A549 (cell line): ENCODE results near the gene SLC2A4RG. TPM values are rescaled to one million over a fixed set of nuclear protein-coding genes. Genes with fewer than 3 reads are reported as not detected.

ENCODE experiments used
- ATAC-seq, 2 experiments: fragments of 200-7000 bp in 1 of 2; fragments of >200 bp in 1 of 2; cut with Nextera tagmentation in 1 of 2; cut with Tn5 transposase in 1 of 2; 3 replicates each; pipeline versions ENCODE4 v1.8.0 to v1.9.1; 2018 to 2020; ENCODE audit warnings: mild to moderate bottlenecking in 1 of 2, moderate library complexity in 1 of 2
- CTCF ChIA-PET: fragments of 300-600 bp; sonication (Branson Sonifier 250); formaldehyde crosslinking; extraction: SDS; loops from one replicate; lab custom pipeline; 2021; ENCODE audit warnings: antibody characterized with exemption, inconsistent platforms; lab: Yijun Ruan, JAX
- POLR2A ChIA-PET: fragments of 350-600 bp; formaldehyde crosslinking; extraction: SDS; loops from one replicate; lab custom pipeline; 2021; ENCODE audit warnings: antibody characterized with exemption, inconsistent platforms; lab: Yijun Ruan, JAX
- DNase-seq, 2 experiments: peaks; one replicate each; pipeline versions ENCODE4 v3.0.0 to v3.0.0-alpha.2; 2011 to 2016; ENCODE audit warnings: low read depth in 1 of 2, low spot score in 1 of 2
- FAIRE-seq: peaks from 2 replicates; lab custom pipeline; 2011; peaks lifted over from hg19 to GRCh38; lab: Jason Lieb, UNC
- H3K27ac ChIP-seq, 2 experiments: fragments of >200 bp; sonication (Bioruptor Twin); formaldehyde crosslinking; 3 replicates each; pipeline ENCODE4 v1.5.1; 2016 to 2017
- H3K4me1 ChIP-seq: fragments of >200 bp; sonication (Bioruptor Twin); formaldehyde crosslinking; 3 replicates; pipeline ENCODE4 v1.6.1; 2016
- H3K4me2 ChIP-seq: fragments of >200 bp; sonication (Bioruptor Twin); formaldehyde crosslinking; 3 replicates; pipeline ENCODE4 v1.6.1; 2016
- H3K4me3 ChIP-seq: fragments of >200 bp; sonication (Bioruptor Twin); formaldehyde crosslinking; 3 replicates; pipeline ENCODE4 v1.5.1; 2016
- H3K9me3 ChIP-seq: fragments of >200 bp; sonication (Bioruptor Twin); formaldehyde crosslinking; 3 replicates; pipeline ENCODE4 v1.6.1; 2016
- CHD4 ChIP-seq: fragments of 200-600 bp; sonication (generic); IDR thresholded peaks from 2 replicates; pipeline ENCODE4 v1.6.1; 2016; ENCODE audit warnings: antibody characterized with exemption, mild to moderate bottlenecking, borderline replicate concordance
- CTCF ChIP-seq: fragments of >200 bp; sonication (Bioruptor Twin); formaldehyde crosslinking; IDR thresholded peaks from 3 replicates; pipeline ENCODE4 v1.5.1; 2016
- EHF ChIP-seq: fragments of 250-450 bp; sonication (Bioruptor Pico); IDR thresholded peaks from 2 replicates; pipeline ENCODE4 v1.5.0; 2020; ENCODE audit warnings: mild to moderate bottlenecking
- EHMT2 ChIP-seq: fragments of 200-600 bp; sonication (generic); IDR thresholded peaks from 2 replicates; pipeline ENCODE4 v1.6.1; 2016; ENCODE audit warnings: antibody characterized with exemption, low read depth, mild to moderate bottlenecking, moderate library complexity
- JUN ChIP-seq, 2 experiments: fragments of >200 bp; sonication (Bioruptor Twin); formaldehyde crosslinking; IDR thresholded peaks; 2 replicates in 1 of 2; 3 replicates in 1 of 2; pipeline ENCODE4 v1.6.1; 2016 to 2017
- KDM5A ChIP-seq: fragments of 200-600 bp; sonication (generic); IDR thresholded peaks from 2 replicates; pipeline ENCODE4 v1.6.1; 2016; ENCODE audit warnings: antibody characterized with exemption, mild to moderate bottlenecking
- NR3C1 ChIP-seq: fragments of >200 bp; sonication (Bioruptor Twin); formaldehyde crosslinking; IDR thresholded peaks from 3 replicates; pipeline ENCODE4 v1.6.1; 2017
- PBX3 ChIP-seq: IDR thresholded peaks from 2 replicates; pipeline ENCODE4 v1.6.1; 2012
- PHF8 ChIP-seq: fragments of 200-600 bp; sonication (generic); IDR thresholded peaks from 2 replicates; pipeline ENCODE4 v1.6.1; 2016; ENCODE audit warnings: low read depth, mild to moderate bottlenecking, antibody characterized with exemption, moderate library complexity, borderline replicate concordance
- POLR2A ChIP-seq: IDR thresholded peaks from 2 replicates; pipeline ENCODE4 v1.6.1; 2012; ENCODE audit warnings: mild to moderate bottlenecking, low read length
- ZSCAN20 ChIP-seq: fragments of 250-450 bp; sonication (Bioruptor Pico); IDR thresholded peaks from 2 replicates; pipeline ENCODE4 v1.8.0; 2022; ENCODE audit warnings: mild to moderate bottlenecking, moderate library complexity
- WGBS: methylation state at CpG from one replicate; pipeline ENCODE4 v1.1.6; 2017; ENCODE audit errors: missing lambda C conversion rate; 5-methylcytosine and 5-hydroxymethylcytosine counted together
- polyA plus RNA-seq, 4 experiments: library from polyadenylated mRNA; depleted of rRNA in 3 of 4; stranded (reverse); fragments of >200 nt; fragmentation: RNase III in 1 of 4; extraction: RNeasy Plus Mini Kit Qiagen cat#74134 plus additional on column Dnase treatment in 1 of 4; gene quantifications; 2 replicates in 3 of 4; 3 replicates in 1 of 4; pipeline ENCODE4 v1.2.3, GENCODE V29; 2011 to 2017
- TF ChIP-seq, protein P1 (sequence below): IDR thresholded peaks from 2 replicates; pipeline ENCODE4 v1.6.1; 2012; ENCODE audit warnings: low read depth, borderline replicate concordance
- TF ChIP-seq, protein P2 (sequence below): fragments of 200-600 bp; sonication (generic); IDR thresholded peaks from 2 replicates; pipeline ENCODE4 v1.6.1; 2016; ENCODE audit warnings: antibody characterized with exemption, mild to moderate bottlenecking, moderate library complexity
- TF ChIP-seq, protein P3 (sequence below): fragments of 250-450 bp; sonication (Bioruptor Pico); IDR thresholded peaks from 2 replicates; pipeline ENCODE4 v1.5.0; 2020; ENCODE audit warnings: low read depth, mild to moderate bottlenecking, moderate library complexity

SLC2A4RG gene
- polyA plus RNA-seq, 2 of the 4 experiments (the other 2 are of a cell fraction): 28.1 to 64.6 TPM

- 87% methylated on average over 27 of the region's 37 CpGs for WGBS
- ATAC-seq: no peak
- no peaks in the 10 kb centered on the region for H3K9me3 ChIP-seq
- CTCF ChIA-PET: interaction anchor here (1.0 to 2.2 kb wide), 7 partner anchors 9 to 232 kb away, joined by 3 to 12 read pairs (median 4); no protein-coding TSS in a partner anchor
- no peak overlapping the region; the same call in 2 of the 3 replicates for H3K4me2 ChIP-seq
- H3K27ac ChIP-seq: peak overlapping the region in 1 of 2 experiments; percentile 93; a peak in 2 of 6 replicates
- no peak overlapping the region for H3K4me3 ChIP-seq
- TF ChIP-seq, protein P1, sequence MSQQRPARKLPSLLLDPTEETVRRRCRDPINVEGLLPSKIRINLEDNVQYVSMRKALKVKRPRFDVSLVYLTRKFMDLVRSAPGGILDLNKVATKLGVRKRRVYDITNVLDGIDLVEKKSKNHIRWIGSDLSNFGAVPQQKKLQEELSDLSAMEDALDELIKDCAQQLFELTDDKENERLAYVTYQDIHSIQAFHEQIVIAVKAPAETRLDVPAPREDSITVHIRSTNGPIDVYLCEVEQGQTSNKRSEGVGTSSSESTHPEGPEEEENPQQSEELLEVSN: no peak
- no peak for TF ChIP-seq EHMT2
- TF ChIP-seq PBX3: no peak
- TF ChIP-seq CTCF: no peak
- TF ChIP-seq JUN (IDR thresholded peaks at IDR 0.05): no peak
- no peak for TF ChIP-seq NR3C1
- TF ChIP-seq, all 56 proteins: peak for 0
- FAIRE-seq: no peak
- no peak for DNase-seq
- peaks cover 17% of the 10 kb centered on the region for H3K4me1 ChIP-seq
- POLR2A ChIA-PET: no interaction called here
These were observed 2.9 kb downstream of the SLC2A4RG start for GRCh38 chr20:63742381-63743024.

DNA sequence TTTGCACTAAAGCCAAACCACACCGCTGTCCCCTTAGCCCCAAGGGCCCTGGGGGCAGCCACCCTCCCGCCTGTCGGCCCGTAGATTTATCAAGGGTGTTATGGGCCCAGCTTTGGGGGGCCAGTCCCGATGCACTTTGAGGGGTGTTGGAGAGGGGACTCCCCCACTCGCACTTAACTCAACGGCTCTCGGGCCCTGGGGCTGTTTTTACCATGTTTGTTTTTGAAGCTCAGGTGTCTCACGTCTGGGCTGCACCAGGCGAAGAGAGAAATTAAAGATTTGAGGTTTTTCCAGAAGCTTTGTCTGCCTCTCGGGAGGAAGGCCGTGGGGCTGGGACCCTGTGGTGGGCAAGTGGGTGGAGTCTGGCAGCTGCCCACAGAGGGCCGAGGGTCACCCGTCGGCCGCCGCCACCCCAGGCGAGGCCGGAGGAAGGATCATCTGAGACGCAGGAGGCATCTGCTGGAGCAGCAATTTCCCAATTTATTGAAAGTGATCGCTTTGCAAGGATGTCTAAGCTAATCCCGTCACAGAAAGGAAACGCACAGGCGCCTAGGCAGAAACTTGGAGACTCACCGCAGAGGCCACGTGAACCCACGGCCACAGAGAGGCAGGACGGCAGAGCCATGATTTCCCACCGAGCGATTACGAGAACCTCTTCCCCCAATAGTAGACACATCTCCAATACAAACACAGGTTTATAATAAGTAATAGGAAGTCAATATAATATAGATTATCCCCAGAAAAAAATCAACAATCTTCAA, 3.8 kb downstream of the SLC2A4RG start:
- H3K4me2 ChIP-seq: no peak overlapping the region
- no peaks in the 10 kb centered on the region for H3K9me3 ChIP-seq
- no peak overlapping the region for H3K4me3 ChIP-seq
- no peak overlapping the region for H3K27ac ChIP-seq
- H3K4me1 ChIP-seq: peaks cover 17% of the 10 kb centered on the region
- ATAC-seq: no peak
- TF ChIP-seq POLR2A (no peak), EHF (CRISPR knock-in tag) (no peak), ZSCAN20 (CRISPR knock-in tag) (no peak), CHD4 (no peak)
- TF ChIP-seq, protein P2, sequence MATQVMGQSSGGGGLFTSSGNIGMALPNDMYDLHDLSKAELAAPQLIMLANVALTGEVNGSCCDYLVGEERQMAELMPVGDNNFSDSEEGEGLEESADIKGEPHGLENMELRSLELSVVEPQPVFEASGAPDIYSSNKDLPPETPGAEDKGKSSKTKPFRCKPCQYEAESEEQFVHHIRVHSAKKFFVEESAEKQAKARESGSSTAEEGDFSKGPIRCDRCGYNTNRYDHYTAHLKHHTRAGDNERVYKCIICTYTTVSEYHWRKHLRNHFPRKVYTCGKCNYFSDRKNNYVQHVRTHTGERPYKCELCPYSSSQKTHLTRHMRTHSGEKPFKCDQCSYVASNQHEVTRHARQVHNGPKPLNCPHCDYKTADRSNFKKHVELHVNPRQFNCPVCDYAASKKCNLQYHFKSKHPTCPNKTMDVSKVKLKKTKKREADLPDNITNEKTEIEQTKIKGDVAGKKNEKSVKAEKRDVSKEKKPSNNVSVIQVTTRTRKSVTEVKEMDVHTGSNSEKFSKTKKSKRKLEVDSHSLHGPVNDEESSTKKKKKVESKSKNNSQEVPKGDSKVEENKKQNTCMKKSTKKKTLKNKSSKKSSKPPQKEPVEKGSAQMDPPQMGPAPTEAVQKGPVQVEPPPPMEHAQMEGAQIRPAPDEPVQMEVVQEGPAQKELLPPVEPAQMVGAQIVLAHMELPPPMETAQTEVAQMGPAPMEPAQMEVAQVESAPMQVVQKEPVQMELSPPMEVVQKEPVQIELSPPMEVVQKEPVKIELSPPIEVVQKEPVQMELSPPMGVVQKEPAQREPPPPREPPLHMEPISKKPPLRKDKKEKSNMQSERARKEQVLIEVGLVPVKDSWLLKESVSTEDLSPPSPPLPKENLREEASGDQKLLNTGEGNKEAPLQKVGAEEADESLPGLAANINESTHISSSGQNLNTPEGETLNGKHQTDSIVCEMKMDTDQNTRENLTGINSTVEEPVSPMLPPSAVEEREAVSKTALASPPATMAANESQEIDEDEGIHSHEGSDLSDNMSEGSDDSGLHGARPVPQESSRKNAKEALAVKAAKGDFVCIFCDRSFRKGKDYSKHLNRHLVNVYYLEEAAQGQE: no peak
- WGBS: 89% methylated on average over 30 of the region's 31 CpGs
- POLR2A ChIA-PET: no interaction called here
- no peak for DNase-seq
- CTCF ChIA-PET: interaction anchor here (1.0 to 2.0 kb wide), 4 partner anchors 26 to 231 kb away, joined by 3 to 4 read pairs (median 4); no protein-coding TSS in a partner anchor
- FAIRE-seq: no peak

- ChIA-PET CTCF (interaction anchor here (1.0 to 1.5 kb wide), 2 partner anchors 22 to 25 kb away, joined by 3 read pairs; no protein-coding TSS in a partner anchor), POLR2A (no interaction called here)
- FAIRE-seq: no peak
- no peak for ATAC-seq
- 77% methylated on average over 4 of the region's 4 CpGs for WGBS
- no peak overlapping the region for H3K4me2 ChIP-seq
- TF ChIP-seq PHF8: no peak
- no peak for TF ChIP-seq KDM5A
- TF ChIP-seq, protein P2: no peak
- TF ChIP-seq, protein P3, sequence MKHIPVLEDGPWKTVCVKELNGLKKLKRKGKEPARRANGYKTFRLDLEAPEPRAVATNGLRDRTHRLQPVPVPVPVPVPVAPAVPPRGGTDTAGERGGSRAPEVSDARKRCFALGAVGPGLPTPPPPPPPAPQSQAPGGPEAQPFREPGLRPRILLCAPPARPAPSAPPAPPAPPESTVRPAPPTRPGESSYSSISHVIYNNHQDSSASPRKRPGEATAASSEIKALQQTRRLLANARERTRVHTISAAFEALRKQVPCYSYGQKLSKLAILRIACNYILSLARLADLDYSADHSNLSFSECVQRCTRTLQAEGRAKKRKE (CRISPR knock-in tag): no peak
- H3K27ac ChIP-seq: no peak overlapping the region
- peaks cover 13% of the 10 kb centered on the region for H3K4me1 ChIP-seq
- no peak for DNase-seq
- H3K4me3 ChIP-seq: no peak overlapping the region
- H3K9me3 ChIP-seq: no peaks in the 10 kb centered on the region
These were observed 4.6 kb downstream of the SLC2A4RG start for GRCh38 chr20:63744158-63744557.
